Activated naive CD4-positive, alpha-beta T cell treated with anti-CD3 and anti-CD28 coated beads, Interleukin-2, amount 50 U/mL, for 72 hours (primary cell): ENCODE measurements around the gene BDKRB2. TPM values are rescaled to one million over a fixed set of nuclear protein-coding genes. Genes with fewer than 3 reads are reported as not detected.
A peak's percentile ranks its signal among the peaks of the same experiment; 100 is the strongest.

Experiments
- ATAC-seq, 2 donors: fragments of 150-1000 bp; cut with Tn5 transposase; 2 replicates each; pipeline ENCODE4 v1.10.0; 2021; ENCODE audit warnings: mild to moderate bottlenecking in 2 of 2, moderate library complexity in 2 of 2
- DNase-seq, 2 donors: peaks; one replicate each; pipeline ENCODE4 v3.0.0; 2021 to 2022; ENCODE audit warnings: low spot score in 2 of 2
- H3K27ac Mint-ChIP-seq, 2 donors: one replicate each; pipeline ENCODE4 v1.8.0; 2022; ENCODE audit warnings: mild to moderate bottlenecking in 2 of 2, mixed read lengths in 2 of 2
- H3K36me3 Mint-ChIP-seq, 2 donors: one replicate each; pipeline ENCODE4 v1.8.0; 2022; ENCODE audit warnings: mixed read lengths in 2 of 2
- H3K9me3 Mint-ChIP-seq, 2 donors: one replicate each; pipeline ENCODE4 v1.8.0; 2022; ENCODE audit warnings: mixed read lengths in 2 of 2
- total RNA-seq, 2 donors: library from RNA; stranded (reverse); gene quantifications; one replicate each; pipeline ENCODE4 v1.2.3, GENCODE V29; 2022

Gene BDKRB2
- total RNA-seq, 2 donors from 2014 or later = 0.08 TPM; not detected in 1

- peak in 1 of 2 donors; percentile 31 for ATAC-seq
- DNase-seq = no peak
- Mint-ChIP-seq H3K36me3 (no peaks in the 10 kb centered on the region), H3K9me3 (no peaks in the 10 kb centered on the region), H3K27ac (no peak overlapping the region)
These were observed 47.8 kb downstream of the BDKRB2 start for GRCh38 chr14:96252323-96252998.

DNA sequence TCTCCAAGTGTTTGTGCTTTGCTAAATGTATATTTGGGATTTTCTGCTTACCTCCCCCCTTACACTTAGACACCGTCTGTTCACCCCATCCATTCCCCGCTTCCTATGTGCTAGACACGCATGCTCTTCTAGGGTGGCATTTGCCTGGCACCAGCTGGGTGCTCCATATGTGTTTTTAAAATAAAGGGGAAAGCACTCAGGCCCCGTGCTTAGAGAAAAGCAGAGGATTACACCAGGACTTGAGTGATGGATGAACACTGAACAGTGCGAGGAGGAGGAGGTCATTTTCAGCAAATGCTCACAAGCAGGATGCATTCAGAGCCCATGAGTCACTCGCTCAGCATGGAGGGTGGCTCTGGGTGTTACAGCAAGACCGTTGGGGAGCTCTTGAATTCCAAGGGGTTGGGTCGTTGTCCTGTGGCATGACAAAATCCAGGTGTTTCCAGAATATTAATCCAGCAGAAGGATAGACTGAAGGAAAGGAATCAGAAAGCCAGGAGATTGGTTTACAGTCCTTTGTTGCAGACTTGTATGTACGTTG lies 48.4 kb downstream of the BDKRB2 start:
- ATAC-seq (no peak), DNase-seq (no peak)
- Mint-ChIP-seq H3K36me3 (no peaks in the 10 kb centered on the region), H3K9me3 (no peaks in the 10 kb centered on the region), H3K27ac (no peak overlapping the region)

GRCh38 chr14:96254687-96255086 lies 50.0 kb downstream of the BDKRB2 start:
- Mint-ChIP-seq H3K27ac (no peak overlapping the region), H3K9me3 (no peaks in the 10 kb centered on the region), H3K36me3 (no peaks in the 10 kb centered on the region)
- ATAC-seq (no peak), DNase-seq (no peak)

DNA sequence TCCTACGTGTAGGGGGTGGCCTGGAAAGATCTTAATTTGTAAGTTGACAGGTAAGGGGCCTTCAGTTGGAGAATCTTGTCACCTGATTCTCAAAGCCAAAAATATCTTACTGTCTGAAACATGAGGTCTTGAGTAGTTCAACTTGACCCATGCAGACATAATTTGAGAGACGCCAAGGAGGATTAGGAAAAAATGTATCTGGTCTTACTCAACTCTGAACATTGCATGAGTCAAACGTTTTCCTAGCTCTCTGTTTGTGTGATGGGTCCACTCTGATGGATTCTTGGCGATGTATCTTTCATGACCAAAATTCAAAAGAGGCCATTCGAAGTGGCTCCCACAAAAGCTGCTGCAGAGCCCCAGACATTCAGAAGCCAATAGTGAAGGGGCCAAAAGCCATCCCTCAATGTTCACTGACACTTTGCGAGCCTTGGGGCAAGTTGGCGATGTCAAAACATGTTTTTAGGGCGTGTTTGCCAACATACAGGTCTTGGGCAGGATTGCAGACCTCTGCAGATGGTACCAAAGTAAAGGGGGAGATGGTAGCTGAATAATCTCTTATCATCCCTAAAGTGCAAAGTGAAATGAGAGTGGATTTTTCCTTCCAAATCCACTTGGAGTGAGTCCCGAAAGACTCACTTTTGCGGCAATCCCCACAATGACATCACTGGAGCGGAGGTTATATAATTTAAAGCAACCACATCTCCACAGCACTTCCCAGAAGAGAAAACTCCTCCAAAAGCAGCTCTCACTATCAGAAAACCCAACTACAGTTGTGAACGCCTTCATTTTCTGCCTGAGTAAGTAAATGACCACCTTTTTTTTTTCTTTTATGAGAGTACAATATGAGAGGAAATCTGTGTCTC lies 51.1 kb downstream of the BDKRB2 start, which contains the start of gene BDKRB1:
Gene BDKRB1 (plus strand): TSS at position 710 of the 866 bp plus-strand sequence. CDS start 7,473 bp downstream, outside the sequence.
- no peaks in the 10 kb centered on the region for H3K36me3 Mint-ChIP-seq
- no peak for DNase-seq
- no peak for ATAC-seq
- H3K27ac Mint-ChIP-seq = no peak within 1 kb of the TSS
- no peaks in the 10 kb centered on the region for H3K9me3 Mint-ChIP-seq

DNA sequence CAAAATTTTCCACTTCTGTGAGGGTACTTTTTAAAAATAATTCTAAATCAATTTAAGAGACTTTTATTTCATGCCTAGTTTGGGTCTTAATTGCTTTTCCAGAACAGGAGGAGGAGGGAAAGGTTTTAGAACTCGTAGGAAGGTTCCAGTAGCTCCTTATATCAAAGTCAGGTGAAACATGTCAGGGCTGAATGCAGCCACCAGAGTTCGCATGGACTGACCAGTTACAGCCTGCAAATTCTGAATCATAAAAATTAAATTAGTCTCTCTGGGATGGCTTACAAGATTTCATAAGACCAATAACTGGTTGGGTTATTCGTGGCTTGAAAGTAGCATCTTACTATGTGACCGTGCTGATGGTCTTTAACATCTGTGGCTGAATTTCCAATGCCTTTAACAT lies 51.8 kb downstream of the BDKRB2 start:
- DNase-seq = no peak
- Mint-ChIP-seq H3K36me3 (no peaks in the 10 kb centered on the region), H3K27ac (no peak overlapping the region), H3K9me3 (no peaks in the 10 kb centered on the region)
- no peak for ATAC-seq

GRCh38 chr14:96257056-96257455 lies 52.4 kb downstream of the BDKRB2 start:
- DNase-seq (no peak), ATAC-seq (no peak)
- no peaks in the 10 kb centered on the region for H3K9me3 Mint-ChIP-seq
- H3K27ac Mint-ChIP-seq = no peak overlapping the region
- H3K36me3 Mint-ChIP-seq = no peaks in the 10 kb centered on the region

GRCh38 chr14:96257900-96258299 lies 53.3 kb downstream of the BDKRB2 start:
- no peak for ATAC-seq
- DNase-seq = no peak
- Mint-ChIP-seq H3K36me3 (no peaks in the 10 kb centered on the region), H3K9me3 (no peaks in the 10 kb centered on the region), H3K27ac (no peak overlapping the region)

DNA sequence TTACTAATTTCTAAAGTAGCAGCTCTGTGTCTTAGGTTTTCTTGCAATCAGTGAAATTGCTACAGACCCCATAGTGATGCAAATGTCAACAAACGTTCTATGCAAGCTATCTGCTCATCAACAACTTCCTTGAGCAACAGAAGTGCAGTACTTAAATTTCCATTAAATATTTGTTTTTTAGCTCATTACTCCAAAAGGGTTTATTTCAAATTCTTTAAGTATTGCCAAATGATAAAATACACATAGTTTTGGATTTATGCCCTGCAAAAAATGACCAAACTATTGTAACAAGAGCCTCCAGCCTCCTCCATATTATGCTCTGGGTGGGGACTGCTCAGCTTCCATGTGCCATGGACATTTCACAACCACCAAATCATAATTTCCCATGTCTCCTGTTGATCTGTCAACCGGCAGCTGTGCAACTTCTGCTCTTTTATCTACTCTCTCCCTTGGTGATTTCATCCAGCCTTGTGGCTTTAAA lies 55.7 kb downstream of the BDKRB2 start:
- no peaks in the 10 kb centered on the region for H3K9me3 Mint-ChIP-seq
- no peak for DNase-seq
- no peak for ATAC-seq
- no peak overlapping the region for H3K27ac Mint-ChIP-seq
- H3K36me3 Mint-ChIP-seq = no peaks in the 10 kb centered on the region

DNA sequence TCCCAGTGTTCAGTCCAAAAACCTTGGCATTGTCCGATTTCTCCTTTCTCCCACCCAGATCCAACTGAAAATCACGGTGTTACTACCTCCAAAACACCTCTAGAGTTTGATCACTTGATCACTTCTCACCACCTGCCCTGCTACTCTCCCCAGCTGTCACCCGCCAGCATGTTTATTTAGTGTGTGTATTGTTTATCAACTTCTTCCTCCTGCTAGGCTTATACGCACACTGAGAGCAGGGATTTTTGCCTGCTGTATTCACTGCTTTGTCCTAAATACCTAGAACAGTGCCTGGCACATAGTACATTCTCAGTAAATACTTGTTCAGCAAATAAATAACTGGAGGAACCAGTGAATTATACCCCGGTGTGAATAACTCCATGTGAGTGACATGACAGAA lies 56.4 kb downstream of the BDKRB2 start:
- no peak for ATAC-seq
- DNase-seq = no peak
- H3K36me3 Mint-ChIP-seq = no peaks in the 10 kb centered on the region
- no peaks in the 10 kb centered on the region for H3K9me3 Mint-ChIP-seq
- H3K27ac Mint-ChIP-seq = no peak overlapping the region

DNA sequence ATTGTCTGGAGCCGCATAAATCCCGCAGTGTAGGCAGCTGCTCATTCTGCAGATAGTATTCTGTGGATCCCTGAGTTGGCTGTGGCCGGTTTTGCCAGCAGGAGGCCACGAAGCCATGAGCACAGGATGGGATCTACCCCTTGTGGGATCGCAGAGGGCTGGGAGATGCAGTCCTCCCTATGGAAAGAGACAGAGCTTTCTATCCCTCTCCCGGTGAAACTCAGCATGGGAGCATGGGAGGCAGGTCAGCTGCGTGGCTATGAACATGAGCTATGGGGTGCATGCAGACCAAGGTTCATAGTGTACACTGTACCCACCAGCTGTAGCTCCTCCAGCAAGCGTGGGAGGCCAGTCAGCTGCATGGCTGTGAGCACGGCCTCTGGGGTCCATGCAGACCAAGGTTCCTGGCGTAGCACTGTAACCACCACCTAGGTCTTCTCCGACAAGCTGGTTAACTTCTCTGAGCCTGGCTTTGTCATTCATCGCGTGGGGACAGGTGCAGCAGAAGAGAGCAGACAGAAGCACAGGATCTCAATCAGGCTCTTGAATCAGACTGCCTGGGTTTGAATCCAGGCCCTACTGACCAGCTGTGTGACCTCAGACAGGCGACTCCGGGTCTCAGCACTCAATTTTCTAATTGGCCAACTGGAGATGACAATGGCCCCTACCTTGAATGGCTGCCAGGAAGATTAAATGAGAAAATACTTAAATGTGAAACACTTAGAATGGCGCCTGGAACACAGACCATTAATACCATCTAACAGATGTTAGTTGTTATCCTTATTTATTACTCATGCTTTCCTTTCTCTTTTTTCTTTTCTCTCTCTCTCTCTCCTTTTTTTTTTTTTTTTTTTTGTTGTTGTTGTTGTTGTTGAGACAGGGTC lies 57.4 kb downstream of the BDKRB2 start:
- DNase-seq (no peak), ATAC-seq (no peak)
- no peaks in the 10 kb centered on the region for H3K9me3 Mint-ChIP-seq
- H3K27ac Mint-ChIP-seq = no peak overlapping the region
- H3K36me3 Mint-ChIP-seq = no peaks in the 10 kb centered on the region

- no peak for DNase-seq
- H3K9me3 Mint-ChIP-seq = no peaks in the 10 kb centered on the region
- no peaks in the 10 kb centered on the region for H3K36me3 Mint-ChIP-seq
- H3K27ac Mint-ChIP-seq = peak overlapping the region in 1 of 2 donors; percentile 32
- no peak for ATAC-seq
These were observed 58.9 kb downstream of the BDKRB2 start for GRCh38 chr14:96263347-96264199.

GRCh38 chr14:96264200-96264553 lies 59.5 kb downstream of the BDKRB2 start:
- no peaks in the 10 kb centered on the region for H3K36me3 Mint-ChIP-seq
- DNase-seq (no peak), ATAC-seq (no peak)
- H3K27ac Mint-ChIP-seq = no peak overlapping the region
- H3K9me3 Mint-ChIP-seq = no peaks in the 10 kb centered on the region

DNA sequence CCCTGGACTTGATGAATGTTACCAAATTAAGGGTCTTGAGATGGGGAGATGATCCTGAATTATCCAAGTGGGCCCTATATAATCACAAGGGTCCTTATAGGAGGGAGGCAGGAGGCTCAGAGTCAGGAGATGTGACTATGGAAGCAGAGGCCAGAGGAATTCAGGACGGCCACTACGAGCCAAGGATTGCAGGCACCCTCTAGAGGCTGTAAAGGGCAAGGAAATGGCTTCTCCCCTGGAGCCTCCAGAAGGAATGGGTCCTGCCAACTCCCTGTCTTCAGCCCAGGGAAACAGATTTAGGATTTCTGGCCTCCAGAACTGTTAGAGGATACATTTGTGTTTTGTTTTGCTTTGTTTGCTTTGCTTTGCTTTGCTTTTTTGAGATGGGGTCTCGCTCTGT lies 60.2 kb downstream of the BDKRB2 start:
- H3K27ac Mint-ChIP-seq = no peak overlapping the region
- DNase-seq = no peak

DNA sequence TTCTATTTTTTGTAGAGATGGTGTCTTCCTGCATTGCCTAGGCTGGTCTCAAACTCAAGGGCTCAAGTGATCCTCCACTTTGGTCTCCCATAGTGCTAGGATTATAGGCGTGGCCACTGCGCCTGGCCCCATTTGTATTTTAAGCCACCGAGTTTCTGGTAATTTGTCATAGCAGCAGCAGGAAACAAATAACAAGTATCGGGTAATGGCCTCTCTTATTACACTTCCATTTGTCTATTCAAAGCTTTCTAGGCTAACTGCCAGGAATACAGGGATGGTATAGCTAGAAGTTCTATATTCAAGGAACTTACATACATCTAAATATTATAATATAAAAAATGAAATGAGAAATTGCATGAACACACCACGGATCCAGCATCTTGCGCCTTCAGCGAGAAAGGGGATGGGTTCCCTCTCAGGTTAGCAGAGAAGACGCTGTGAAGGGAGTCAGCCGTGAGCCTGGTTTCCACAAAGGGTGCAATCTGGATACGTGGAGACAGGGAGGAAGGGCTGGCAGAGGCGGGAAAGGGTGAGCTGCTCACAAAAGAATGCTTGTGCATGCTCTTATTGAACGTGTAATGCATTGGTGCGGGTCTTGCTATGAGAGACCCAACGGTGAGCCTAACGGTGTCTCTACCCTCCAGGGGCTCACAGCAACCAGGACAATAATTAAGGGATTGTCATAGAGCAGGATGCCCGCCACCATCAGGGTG lies 60.9 kb downstream of the BDKRB2 start:
- ATAC-seq = no peak
- Mint-ChIP-seq H3K36me3 (no peaks in the 10 kb centered on the region), H3K27ac (peak overlapping the region in 1 of 2 donors; percentile 31), H3K9me3 (no peaks in the 10 kb centered on the region)
- DNase-seq = no peak

More for the DNA sequence above, 60.2 kb downstream of the BDKRB2 start:
- Mint-ChIP-seq H3K36me3 (no peaks in the 10 kb centered on the region), H3K9me3 (no peaks in the 10 kb centered on the region)
- no peak for ATAC-seq

DNA sequence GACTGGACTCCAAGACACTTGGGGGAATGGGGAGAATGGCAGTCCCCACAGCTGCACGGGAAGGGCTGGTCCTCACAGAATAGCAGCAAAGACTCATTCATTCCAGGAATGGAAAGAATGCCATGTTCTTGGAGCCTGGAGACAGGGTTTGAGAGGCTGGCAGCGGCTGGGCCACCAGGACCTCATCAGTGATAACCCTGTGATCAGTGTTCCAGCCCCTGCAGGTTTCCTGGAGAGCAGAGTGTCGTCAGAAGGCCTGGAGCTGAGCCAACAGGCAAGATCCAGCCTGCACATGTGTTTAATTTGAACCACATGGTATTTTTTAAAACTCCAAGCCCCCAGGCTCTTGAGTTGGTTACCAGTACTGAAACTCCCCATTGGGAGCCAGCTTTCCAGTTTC lies 62.7 kb downstream of the BDKRB2 start:
- Mint-ChIP-seq H3K27ac (no peak overlapping the region), H3K36me3 (peaks cover 0 to 7% of the 10 kb centered on the region in 2 donors), H3K9me3 (peaks cover 0 to 4% of the 10 kb centered on the region in 2 donors)
- no peak for DNase-seq
- ATAC-seq = no peak
